ENCODE results near the gene FLT1.

DNA sequence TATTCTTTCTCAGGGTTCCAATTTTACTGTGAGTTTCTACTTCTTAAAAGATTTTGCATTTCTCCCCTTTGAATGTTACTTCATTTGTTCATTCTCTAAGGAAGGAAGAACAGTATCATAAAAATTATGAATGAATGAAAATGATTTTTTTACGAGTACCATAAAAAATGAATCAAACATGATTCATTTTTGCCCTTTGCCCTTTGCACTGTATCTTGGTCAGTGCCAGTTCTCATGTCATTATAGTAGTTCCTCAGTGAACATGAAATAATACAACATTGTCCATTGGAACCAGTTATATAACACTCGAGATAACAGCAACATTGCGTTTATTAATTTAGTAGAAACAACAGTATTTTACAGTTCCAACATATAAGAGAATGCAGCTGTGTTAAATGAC lies 28.8 kb downstream of the FLT1 start:
- TF ChIP-seq, protein P1, sequence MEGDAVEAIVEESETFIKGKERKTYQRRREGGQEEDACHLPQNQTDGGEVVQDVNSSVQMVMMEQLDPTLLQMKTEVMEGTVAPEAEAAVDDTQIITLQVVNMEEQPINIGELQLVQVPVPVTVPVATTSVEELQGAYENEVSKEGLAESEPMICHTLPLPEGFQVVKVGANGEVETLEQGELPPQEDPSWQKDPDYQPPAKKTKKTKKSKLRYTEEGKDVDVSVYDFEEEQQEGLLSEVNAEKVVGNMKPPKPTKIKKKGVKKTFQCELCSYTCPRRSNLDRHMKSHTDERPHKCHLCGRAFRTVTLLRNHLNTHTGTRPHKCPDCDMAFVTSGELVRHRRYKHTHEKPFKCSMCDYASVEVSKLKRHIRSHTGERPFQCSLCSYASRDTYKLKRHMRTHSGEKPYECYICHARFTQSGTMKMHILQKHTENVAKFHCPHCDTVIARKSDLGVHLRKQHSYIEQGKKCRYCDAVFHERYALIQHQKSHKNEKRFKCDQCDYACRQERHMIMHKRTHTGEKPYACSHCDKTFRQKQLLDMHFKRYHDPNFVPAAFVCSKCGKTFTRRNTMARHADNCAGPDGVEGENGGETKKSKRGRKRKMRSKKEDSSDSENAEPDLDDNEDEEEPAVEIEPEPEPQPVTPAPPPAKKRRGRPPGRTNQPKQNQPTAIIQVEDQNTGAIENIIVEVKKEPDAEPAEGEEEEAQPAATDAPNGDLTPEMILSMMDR (IDR thresholded peaks at IDR 0.05): no peak
- no peak for TF ChIP-seq POLR2A (IDR thresholded peaks at IDR 0.05; ENCODE audit: low read depth)

Measured in esophagus muscularis mucosa (tissue), 3 donors.